Esophagus squamous epithelium (tissue), 5 donors: ENCODE results near the gene INHA. TPM values are rescaled to one million over a fixed set of nuclear protein-coding genes. Genes with fewer than 3 reads are reported as not detected.

Experiments
- DNase-seq: peaks from one replicate; lab custom pipeline; 2025; lab: John Stamatoyannopoulos, UW
- H3K27ac ChIP-seq, 4 donors: fragments of 200-600 bp; sonication (generic); one replicate each; pipeline ENCODE4 v1.5.1; 2016 to 2019; ENCODE audit warnings: mild to moderate bottlenecking in 1 of 4
- H3K27me3 ChIP-seq, 4 donors: fragments of 200-600 bp; sonication (generic); 1 replicate in 3 of 4; 2 replicates in 1 of 4; pipeline versions ENCODE4 v1.5.1 to v1.6.0; 2017 to 2021; ENCODE audit warnings: antibody characterized with exemption in 1 of 4
- H3K36me3 ChIP-seq, 3 donors: fragments of 200-600 bp; sonication (generic); one replicate each; pipeline ENCODE4 v1.5.1; 2016 to 2019
- H3K4me1 ChIP-seq, 3 donors: fragments of 200-600 bp; sonication (generic); one replicate each; pipeline ENCODE4 v1.5.1; 2017 to 2019
- H3K4me3 ChIP-seq, 4 donors: fragments of 200-600 bp; sonication (generic); 1 replicate in 3 of 4; 2 replicates in 1 of 4; pipeline ENCODE4 v1.5.1; 2016 to 2019; ENCODE audit warnings: mild to moderate bottlenecking in 2 of 4, moderate library complexity in 1 of 4
- H3K9me3 ChIP-seq, 3 donors: fragments of 200-600 bp; sonication (generic); one replicate each; pipeline ENCODE4 v1.5.1; 2016 to 2019
- POLR2A ChIP-seq, 4 donors: fragments of 450-650 bp; IDR thresholded peaks; one replicate each; pipeline ENCODE4 v1.6.1; 2017; ENCODE audit warnings: antibody characterized with exemption in 4 of 4, mild to moderate bottlenecking in 4 of 4, moderate library complexity in 3 of 4
- WGBS, 2 donors: methylation state at CpG; one replicate each; pipeline ENCODE4 v1.1.5; 2018; 5-methylcytosine and 5-hydroxymethylcytosine counted together
- intact Hi-C: fragments of 100-400 bp; cut with DNase I; formaldehyde crosslinking; loops from one replicate; pipeline ENCODE4 v1.15.0; 2022
- total RNA-seq, 4 donors: library from RNA; depleted of rRNA; stranded (reverse); fragments of >200 nt; gene quantifications; one replicate each; pipeline ENCODE4 v1.1.0, GENCODE V29; 2016
- TF ChIP-seq, protein P1 (sequence below), 6 experiments: fragments of 450-650 bp in 4 of 6; fragments of 200-600 bp in 2 of 6; sonication (generic) in 2 of 6; IDR thresholded peaks; one replicate each; pipeline ENCODE4 v1.5.1; 2016 to 2019; ENCODE audit warnings: antibody characterized with exemption in 6 of 6, mild to moderate bottlenecking in 4 of 6, moderate library complexity in 4 of 6
- donor health status: DM: yes; HTN: yes; CAD: no.

Gene INHA
- total RNA-seq, 4 donors from 2014 or later: not detected

DNA sequence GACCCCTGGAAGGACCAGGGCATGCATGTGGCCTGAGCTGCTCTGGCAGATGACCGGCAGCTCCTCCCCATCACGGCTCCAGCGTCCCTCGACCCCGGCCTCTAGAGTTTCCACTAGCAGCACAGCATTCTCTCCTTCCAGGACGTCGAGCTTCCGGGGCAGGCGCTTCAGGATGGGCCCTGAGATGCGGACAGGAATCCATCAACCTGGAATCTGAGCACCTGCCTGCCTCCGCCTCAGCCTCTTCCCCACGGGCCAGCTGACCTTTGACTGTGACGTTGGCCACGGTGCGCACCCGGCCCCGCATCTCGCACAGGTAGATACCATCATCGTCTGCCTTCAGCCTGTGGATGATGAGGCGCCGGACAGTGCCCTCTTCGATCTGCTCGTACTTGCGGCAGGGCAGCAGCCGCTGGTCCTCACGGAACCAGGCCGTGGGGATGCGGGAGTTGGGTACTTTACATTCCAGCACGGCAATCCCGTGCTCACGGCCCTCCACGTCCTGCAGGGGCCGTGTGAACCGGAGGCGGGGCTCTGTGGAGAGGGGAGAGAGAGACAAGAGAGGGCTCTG, 4.2 kb upstream of the INHA start:
- no peak for DNase-seq
- Histone ChIP-seq H3K27ac (no peak overlapping the region), H3K36me3 (peaks cover 0 to 31% (median 0%) of the 10 kb centered on the region in 3 donors), H3K4me3 (no peak overlapping the region), H3K4me1 (peaks cover 8 to 29% (median 9%) of the 10 kb centered on the region in 3 donors), H3K9me3 (no peaks in the 10 kb centered on the region), H3K27me3 (peaks cover 0 to 24% (median 0%) of the 10 kb centered on the region in 4 donors)
- TF ChIP-seq, protein P1, sequence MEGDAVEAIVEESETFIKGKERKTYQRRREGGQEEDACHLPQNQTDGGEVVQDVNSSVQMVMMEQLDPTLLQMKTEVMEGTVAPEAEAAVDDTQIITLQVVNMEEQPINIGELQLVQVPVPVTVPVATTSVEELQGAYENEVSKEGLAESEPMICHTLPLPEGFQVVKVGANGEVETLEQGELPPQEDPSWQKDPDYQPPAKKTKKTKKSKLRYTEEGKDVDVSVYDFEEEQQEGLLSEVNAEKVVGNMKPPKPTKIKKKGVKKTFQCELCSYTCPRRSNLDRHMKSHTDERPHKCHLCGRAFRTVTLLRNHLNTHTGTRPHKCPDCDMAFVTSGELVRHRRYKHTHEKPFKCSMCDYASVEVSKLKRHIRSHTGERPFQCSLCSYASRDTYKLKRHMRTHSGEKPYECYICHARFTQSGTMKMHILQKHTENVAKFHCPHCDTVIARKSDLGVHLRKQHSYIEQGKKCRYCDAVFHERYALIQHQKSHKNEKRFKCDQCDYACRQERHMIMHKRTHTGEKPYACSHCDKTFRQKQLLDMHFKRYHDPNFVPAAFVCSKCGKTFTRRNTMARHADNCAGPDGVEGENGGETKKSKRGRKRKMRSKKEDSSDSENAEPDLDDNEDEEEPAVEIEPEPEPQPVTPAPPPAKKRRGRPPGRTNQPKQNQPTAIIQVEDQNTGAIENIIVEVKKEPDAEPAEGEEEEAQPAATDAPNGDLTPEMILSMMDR (IDR thresholded peaks at IDR 0.05): no peak
- intact Hi-C loops: no loop called here
- 84 to 85% methylated on average over 5 to 15 of the region's 35 CpGs for WGBS, 2 donors

DNA sequence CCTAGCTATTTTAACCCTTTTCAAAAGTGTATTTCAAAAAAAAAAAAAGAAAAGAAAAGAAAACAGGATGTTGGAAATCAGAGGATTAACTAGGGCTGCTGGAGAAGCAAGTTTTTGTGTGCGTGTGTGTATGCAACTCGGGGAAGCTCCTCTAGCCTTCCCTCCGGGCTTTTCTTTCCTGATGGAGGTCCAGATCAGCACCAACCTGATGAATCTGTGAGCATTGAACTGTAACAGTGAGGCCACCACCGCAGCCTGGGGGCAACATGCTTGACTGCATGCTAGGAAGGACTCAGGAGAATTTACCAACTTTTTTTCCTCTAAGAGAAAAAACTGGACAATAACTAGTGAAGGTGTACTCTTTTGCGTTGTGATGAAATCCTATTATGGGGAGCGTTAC, 3.1 kb upstream of the INHA start:
- Histone ChIP-seq H3K36me3 (peaks cover 0 to 22% (median 0%) of the 10 kb centered on the region in 3 donors), H3K4me1 (peaks cover 8 to 29% (median 9%) of the 10 kb centered on the region in 3 donors), H3K4me3 (no peak overlapping the region), H3K27ac (no peak overlapping the region), H3K9me3 (no peaks in the 10 kb centered on the region), H3K27me3 (peaks cover 0 to 24% (median 0%) of the 10 kb centered on the region in 4 donors)
- no peak for TF ChIP-seq POLR2A (IDR thresholded peaks at IDR 0.05)
- TF ChIP-seq, protein P1 (IDR thresholded peaks at IDR 0.05): no peak
- intact Hi-C loops: no loop called here
- WGBS, 2 donors: 77 to 85% methylated on average over 6 of the region's 6 CpGs
- no peak for DNase-seq

DNA sequence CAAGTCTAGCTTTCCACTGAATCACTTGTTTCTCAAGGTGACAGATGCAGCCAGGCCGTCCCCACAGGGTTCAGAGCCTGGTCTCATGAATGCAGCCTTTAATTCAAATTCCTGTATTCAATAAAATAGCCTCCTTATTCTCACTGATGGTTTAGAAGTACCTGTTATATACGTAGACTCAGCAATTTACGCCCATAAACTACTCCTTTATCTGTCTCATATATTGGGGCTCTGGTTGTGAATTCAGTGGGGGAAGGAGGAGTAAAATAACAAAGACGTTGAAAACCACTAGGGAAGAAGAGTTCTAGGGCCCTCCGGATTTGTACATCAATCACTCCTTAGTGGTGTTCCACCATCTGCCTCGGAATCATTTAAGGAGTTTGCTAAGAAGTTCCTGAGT, 2.5 kb upstream of the INHA start:
- Histone ChIP-seq H3K36me3 (peaks cover 0 to 21% (median 0%) of the 10 kb centered on the region in 3 donors), H3K4me3 (peak overlapping the region in 3 of 4 donors; percentile 54 to 79 (median 79)), H3K27ac (peak overlapping the region in 2 of 4 donors; percentile 87 to 89), H3K4me1 (peaks cover 8 to 29% (median 9%) of the 10 kb centered on the region in 3 donors), H3K9me3 (no peaks in the 10 kb centered on the region), H3K27me3 (peaks cover 0 to 27% (median 0%) of the 10 kb centered on the region in 4 donors)
- intact Hi-C loops: no loop called here
- TF ChIP-seq POLR2A (IDR thresholded peaks at IDR 0.05): no peak
- TF ChIP-seq, protein P1 (IDR thresholded peaks at IDR 0.05): no peak
- no peak for DNase-seq
- 83% methylated on average over 5 to 6 of the region's 6 CpGs for WGBS, 2 donors

DNA sequence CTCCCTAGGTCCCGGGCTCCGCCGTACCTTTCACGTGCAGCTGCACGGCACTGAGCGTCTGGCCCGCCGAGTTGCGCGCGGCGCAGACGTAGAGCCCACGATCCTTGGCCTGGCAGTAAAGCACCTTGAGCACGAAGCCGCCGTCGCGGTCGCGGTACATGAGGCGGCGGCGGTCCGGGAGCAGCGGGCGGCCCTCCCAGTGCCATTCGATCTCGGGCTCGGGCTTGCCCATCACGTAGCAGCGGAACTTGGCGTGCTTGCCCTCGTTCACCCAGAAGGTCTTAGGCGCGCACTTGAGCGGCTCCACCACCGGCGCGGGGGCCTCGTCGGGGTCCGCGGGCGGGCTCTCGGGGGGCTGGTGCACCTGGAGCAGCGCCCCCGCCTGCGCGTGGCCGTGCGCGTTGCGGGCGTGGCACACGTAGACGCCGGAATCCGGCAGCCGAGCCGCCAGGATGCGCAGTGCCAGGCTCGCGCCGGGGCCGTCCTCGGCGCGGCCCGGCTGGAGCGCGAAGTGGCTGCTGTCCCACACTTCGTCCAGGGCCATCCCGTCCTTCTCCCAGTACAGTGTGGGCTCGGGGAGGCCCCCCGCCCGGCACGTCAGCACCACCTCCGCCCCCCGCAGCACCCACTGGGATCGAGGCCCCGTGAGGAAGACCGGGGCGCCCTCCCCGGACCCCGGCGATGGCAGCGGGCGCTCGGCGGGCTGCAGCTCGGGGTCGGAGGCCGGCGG, 1.8 kb upstream of the INHA start:
- DNase-seq: no peak
- intact Hi-C loops: no loop called here
- Histone ChIP-seq H3K36me3 (peaks cover 0 to 21% (median 0%) of the 10 kb centered on the region in 3 donors), H3K9me3 (no peaks in the 10 kb centered on the region), H3K4me1 (peaks cover 8 to 29% (median 9%) of the 10 kb centered on the region in 3 donors), H3K27ac (peak overlapping the region; percentile 70 to 89 (median 80)), H3K27me3 (peaks cover 0 to 35% (median 0%) of the 10 kb centered on the region in 4 donors), H3K4me3 (peak overlapping the region; percentile 54 to 79 (median 72))
- peak in 1 of 4 donors; percentile 58 for TF ChIP-seq POLR2A (IDR thresholded peaks at IDR 0.05)
- TF ChIP-seq, protein P1 (IDR thresholded peaks at IDR 0.05): no peak
- 0% methylated on average over 12 of the region's 95 CpGs; no CpG with 5 or more reads in 1 of the 2 donors for WGBS, 2 donors

DNA sequence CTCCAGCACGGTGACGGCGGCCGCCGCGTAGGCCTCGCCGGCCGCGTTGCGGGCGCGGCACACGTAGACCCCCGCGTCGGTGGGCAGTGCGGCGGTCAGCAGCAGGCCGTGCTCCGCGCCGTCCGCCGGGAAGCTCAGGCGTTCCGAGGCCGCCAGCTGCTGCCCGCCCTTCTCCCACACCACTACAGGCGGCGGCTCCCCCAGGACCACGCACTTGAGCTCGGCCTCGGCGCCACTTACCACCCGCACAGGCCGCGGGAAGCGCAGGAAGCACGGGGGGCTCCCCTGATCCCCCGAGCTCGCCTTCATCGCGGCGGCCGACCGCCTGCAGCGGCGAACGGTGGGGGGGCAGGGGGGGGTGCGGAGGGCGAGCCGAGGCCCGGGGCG, 1.2 kb upstream of the INHA start:
- Histone ChIP-seq H3K36me3 (peaks cover 0 to 21% (median 0%) of the 10 kb centered on the region in 3 donors), H3K4me1 (peaks cover 8 to 29% (median 9%) of the 10 kb centered on the region in 3 donors), H3K27me3 (peaks cover 0 to 40% (median 0%) of the 10 kb centered on the region in 4 donors), H3K9me3 (no peaks in the 10 kb centered on the region), H3K4me3 (peak overlapping the region; percentile 54 to 79 (median 72)), H3K27ac (peak overlapping the region; percentile 70 to 89 (median 80))
- TF ChIP-seq, protein P1 (IDR thresholded peaks at IDR 0.05): no peak
- no peak for TF ChIP-seq POLR2A (IDR thresholded peaks at IDR 0.05)
- 0% methylated on average over 8 of the region's 55 CpGs; no CpG with 5 or more reads in 1 of the 2 donors for whole genome bisulfite sequencing, 2 donors
- no peak for DNase-seq
- intact Hi-C loops: no loop called here
